Nephron progenitor cell (in vitro differentiated cells): ENCODE data around the gene LACRT.
"Not testable (repeated sequence)": the region's sequence is repeated elsewhere in the genome, so short reads cannot be mapped to it uniquely, and the experiment has no call there.

Experiments
- DNase-seq: peaks from one replicate; pipeline ENCODE4 v3.0.0; 2021
- H3K27ac Mint-ChIP-seq: 2 replicates; pipeline ENCODE4 v1.8.0; 2021; ENCODE audit warnings: mild to moderate bottlenecking, moderate library complexity, mixed read lengths
- H3K27me3 Mint-ChIP-seq: 2 replicates; pipeline ENCODE4 v1.8.0; 2021; ENCODE audit warnings: mild to moderate bottlenecking, low read depth, mixed read lengths; ENCODE audit not compliant: poor library complexity
- H3K36me3 Mint-ChIP-seq: 2 replicates; pipeline ENCODE4 v1.8.0; 2021; ENCODE audit warnings: low read depth, mixed read lengths
- H3K4me1 Mint-ChIP-seq: 2 replicates; pipeline ENCODE4 v1.8.0; 2021; ENCODE audit warnings: mixed read lengths
- H3K4me3 Mint-ChIP-seq: 2 replicates; pipeline ENCODE4 v1.8.0; 2021; ENCODE audit warnings: mild to moderate bottlenecking, moderate library complexity, mixed read lengths
- H3K9me3 Mint-ChIP-seq: 2 replicates; pipeline ENCODE4 v1.8.0; 2021; ENCODE audit warnings: mild to moderate bottlenecking, moderate library complexity, mixed read lengths
- CTCF ChIP-seq: fragments of 200-600 bp; sonication (generic); IDR thresholded peaks from 2 replicates; pipeline ENCODE4 v1.5.0; 2021; ENCODE audit warnings: antibody characterized with exemption

Gene LACRT

GRCh38 chr12:54666008-54666407 is 31.3 kb upstream of the LACRT start:
- Mint-ChIP-seq H3K36me3 (no peaks in the 10 kb centered on the region), H3K4me3 (no peak overlapping the region), H3K4me1 (peaks cover 5% of the 10 kb centered on the region), H3K9me3 (no peaks in the 10 kb centered on the region), H3K27ac (no peak overlapping the region), H3K27me3 (peaks cover 9% of the 10 kb centered on the region)
- no peak for TF ChIP-seq CTCF
- no peak for DNase-seq

- H3K4me1 Mint-ChIP-seq, H3K4me3 Mint-ChIP-seq, H3K36me3 Mint-ChIP-seq, H3K27ac Mint-ChIP-seq, H3K9me3 Mint-ChIP-seq, H3K27me3 Mint-ChIP-seq, DNase-seq: not testable (repeated sequence)
These were observed 30.4 kb upstream of the LACRT start for GRCh38 chr12:54665022-54665635.

GRCh38 chr12:54663603-54664002 is 28.9 kb upstream of the LACRT start:
- peaks cover 1% of the 10 kb centered on the region for H3K9me3 Mint-ChIP-seq
- no peak for TF ChIP-seq CTCF
- H3K4me1 Mint-ChIP-seq, result peaks cover 7% of the 10 kb centered on the region
- no peak overlapping the region for H3K4me3 Mint-ChIP-seq
- DNase-seq, result no peak
- no peaks in the 10 kb centered on the region for H3K36me3 Mint-ChIP-seq
- peaks cover 11% of the 10 kb centered on the region for H3K27me3 Mint-ChIP-seq
- no peak overlapping the region for H3K27ac Mint-ChIP-seq

GRCh38 chr12:54662026-54662425 is 27.3 kb upstream of the LACRT start:
- H3K36me3 Mint-ChIP-seq, result no peaks in the 10 kb centered on the region
- H3K27me3 Mint-ChIP-seq, result peaks cover 15% of the 10 kb centered on the region
- H3K4me3 Mint-ChIP-seq, result no peak overlapping the region
- H3K4me1 Mint-ChIP-seq, result peaks cover 12% of the 10 kb centered on the region
- TF ChIP-seq CTCF, result no peak
- DNase-seq, result peak; percentile 17
- H3K9me3 Mint-ChIP-seq, result peaks cover 8% of the 10 kb centered on the region
- H3K27ac Mint-ChIP-seq, result no peak overlapping the region

GRCh38 chr12:54661048-54661447 is 26.4 kb upstream of the LACRT start:
- H3K4me3 Mint-ChIP-seq, result no peak overlapping the region
- H3K27me3 Mint-ChIP-seq, result peaks cover 13% of the 10 kb centered on the region
- no peaks in the 10 kb centered on the region for H3K36me3 Mint-ChIP-seq
- H3K4me1 Mint-ChIP-seq, result peaks cover 17% of the 10 kb centered on the region
- H3K27ac Mint-ChIP-seq, result no peak overlapping the region
- peaks cover 8% of the 10 kb centered on the region for H3K9me3 Mint-ChIP-seq
- no peak for DNase-seq
- TF ChIP-seq CTCF, result no peak

- H3K36me3 Mint-ChIP-seq, result no peaks in the 10 kb centered on the region
- H3K9me3 Mint-ChIP-seq, result peaks cover 8% of the 10 kb centered on the region
- no peak for DNase-seq
- no peak overlapping the region for H3K27ac Mint-ChIP-seq
- no peak for TF ChIP-seq CTCF
- H3K4me3 Mint-ChIP-seq, result no peak overlapping the region
- H3K27me3 Mint-ChIP-seq, result peaks cover 12% of the 10 kb centered on the region
- peaks cover 18% of the 10 kb centered on the region for H3K4me1 Mint-ChIP-seq
These were observed 25.7 kb upstream of the LACRT start for GRCh38 chr12:54660320-54660962.
